ENCODE measurements around the gene CHD8. TPM values are rescaled to one million over a fixed set of nuclear protein-coding genes. Genes with fewer than 3 reads are reported as not detected.

CHD8 gene
- 33.9 and 46.5 TPM in 2 replicates for total RNA-seq

GRCh38 chr14:21455912-21456667, at the start of gene CHD8:
TSS of gene CHD8 (minus strand) at chr14:21456123. CDS start at chr14:21431643, 24,480 bp downstream.

GRCh38 chr14:21476925-21477681, 21.2 kb upstream of the CHD8 start, which contains the start of the genes RAB2B and TOX4:
TSS of gene RAB2B (minus strand) at chr14:21476959. CDS start at chr14:21476872, 87 bp downstream.
TSS of gene TOX4 (plus strand) at chr14:21477195. CDS start at chr14:21477279, 84 bp downstream.

GRCh38 chr14:21383848-21384493, 72.0 kb downstream of the CHD8 start, which contains the start of gene SUPT16H:
TSS of gene SUPT16H (minus strand) at chr14:21384019. CDS start at chr14:21383927, 92 bp downstream.

Other genes with a start within 250 kb of the CHD8 start
- 530 and 909 TPM in 2 replicates for gene HNRNPC, start 186.7 kb downstream of the CHD8 start, total RNA-seq
- gene RPGRIP1, start 176.0 kb downstream of the CHD8 start, total RNA-seq: not detected in 2 replicates
- gene SUPT16H, start 72.1 kb downstream of the CHD8 start, total RNA-seq: 49.4 and 66.3 TPM in 2 replicates
- gene RAB2B, start 20.8 kb upstream of the CHD8 start, total RNA-seq: 6.7 and 11.1 TPM in 2 replicates
- 17.8 and 24.3 TPM in 2 replicates for gene TOX4, start 21.1 kb upstream of the CHD8 start, total RNA-seq
- 29.0 and 41.7 TPM in 2 replicates for gene METTL3, start 55.2 kb upstream of the CHD8 start, total RNA-seq
- gene SALL2, start 70.2 kb upstream of the CHD8 start, total RNA-seq: 1.2 and 3.2 TPM in 2 replicates
- not detected in 2 replicates for gene OR10G3, start 124.0 kb upstream of the CHD8 start, total RNA-seq
- gene OR10G2, start 178.8 kb upstream of the CHD8 start, total RNA-seq: not detected in 2 replicates
- gene OR4E2, start 197.7 kb upstream of the CHD8 start, total RNA-seq: not detected in 2 replicates
- gene OR4E1, start 217.7 kb upstream of the CHD8 start, total RNA-seq: not detected in 2 replicates

Data from hair follicular keratinocyte (primary cell).